GM19463 (cell line): Measurements from ENCODE around the gene LRRC2.
"Not testable (repeated sequence)": the region's sequence is repeated elsewhere in the genome, so short reads cannot be mapped to it uniquely, and the experiment has no call there.

Source experiments
- ATAC-seq: cut with Tn5 transposase; IDR thresholded peaks from one replicate; pipeline ENCODE4 v1.9.1; 2021; ENCODE audit warnings: mild to moderate bottlenecking, moderate library complexity; ENCODE audit not compliant: unreplicated experiment

Gene LRRC2

GRCh38 chr3:46566040-46566641 is at the start of gene LRRC2:
LRRC2 (minus strand) TSS chr3:46566302; CDS start chr3:46551591, 14,711 bp downstream.
- no peak for ATAC-seq

GRCh38 chr3:46615050-46615775 is 49.1 kb upstream of the LRRC2 start:
- no peak for ATAC-seq

- no peak for ATAC-seq
Measured at GRCh38 chr3:46614431-46614830, 48.3 kb upstream of the LRRC2 start.

GRCh38 chr3:46613313-46614005 is 47.4 kb upstream of the LRRC2 start:
- ATAC-seq = no peak

GRCh38 chr3:46612324-46612723 is 46.2 kb upstream of the LRRC2 start, which contains the start of gene FAM240A:
FAM240A (plus strand) TSS chr3:46612525; CDS start chr3:46612684, 159 bp downstream.
- no peak for ATAC-seq

GRCh38 chr3:46609944-46610722 is 44.0 kb upstream of the LRRC2 start:
- ATAC-seq = no peak

GRCh38 chr3:46609212-46609721 is 43.2 kb upstream of the LRRC2 start:
- ATAC-seq = no peak

- ATAC-seq = no peak
Measured at GRCh38 chr3:46607603-46608028, 41.5 kb upstream of the LRRC2 start.

GRCh38 chr3:46604127-46604526 is 38.0 kb upstream of the LRRC2 start:
- ATAC-seq = no peak

- ATAC-seq = no peak
Measured at GRCh38 chr3:46603446-46604046, 37.4 kb upstream of the LRRC2 start.

GRCh38 chr3:46599590-46599989 is 33.5 kb upstream of the LRRC2 start:
- ATAC-seq = no peak

GRCh38 chr3:46595819-46596314 is 29.8 kb upstream of the LRRC2 start:
- no peak for ATAC-seq

- ATAC-seq = no peak
Measured at GRCh38 chr3:46594723-46595122, 28.6 kb upstream of the LRRC2 start.

GRCh38 chr3:46593979-46594378 is 27.9 kb upstream of the LRRC2 start:
- ATAC-seq = no peak

- ATAC-seq = no peak
Measured at GRCh38 chr3:46593274-46593862, 27.3 kb upstream of the LRRC2 start.

GRCh38 chr3:46587268-46587667 is 21.2 kb upstream of the LRRC2 start:
- ATAC-seq = not testable (repeated sequence)

GRCh38 chr3:46586738-46587246 is 20.7 kb upstream of the LRRC2 start:
- no peak for ATAC-seq

- ATAC-seq = no peak
Measured at GRCh38 chr3:46585799-46586693, 19.9 kb upstream of the LRRC2 start.
